Motor neuron (in vitro differentiated cells): ENCODE data around the gene OMP. TPM values are rescaled to one million over a fixed set of nuclear protein-coding genes. Genes with fewer than 3 reads are reported as not detected.

Experiments
- ATAC-seq, 8 experiments: fragments of 200-7000 bp; cut with Tn5 transposase; replicated peaks in 6 of 8; 2 replicates each; pipeline ENCODE4 v1.8.0; 2021; ENCODE audit warnings: mild to moderate bottlenecking in 8 of 8, moderate library complexity in 8 of 8
- H3K27ac ChIP-seq, 2 donors: fragments of 250-450 bp; sonication (Bioruptor Pico); 2 replicates each; pipeline ENCODE4 v1.9.0; 2021; ENCODE audit warnings: antibody characterized with exemption in 2 of 2, mild to moderate bottlenecking in 2 of 2, moderate library complexity in 1 of 2
- H3K4me1 ChIP-seq, 2 donors: fragments of 250-450 bp; sonication (Bioruptor Pico); replicated peaks in 1 of 2; 2 replicates each; pipeline ENCODE4 v1.6.1; 2021; ENCODE audit warnings: antibody characterized with exemption in 2 of 2, mild to moderate bottlenecking in 2 of 2, moderate library complexity in 1 of 2
- H3K4me3 ChIP-seq, 5 donors: fragments of 250-450 bp; sonication (Bioruptor Pico); 2 replicates each; pipeline ENCODE4 v1.9.0; 2021; ENCODE audit warnings: antibody characterized with exemption in 5 of 5, mild to moderate bottlenecking in 5 of 5, moderate library complexity in 4 of 5
- WGBS, 10 experiments: fragments of 450-650 bp; shearing (Covaris generic); methylation state at CpG; one replicate each; pipeline ENCODE4 v1.0.0; 2022; 5-methylcytosine and 5-hydroxymethylcytosine counted together
- in situ Hi-C, 9 experiments: fragments of 400-800 bp; cut with MboI; loops; one replicate each; pipeline ENCODE4 v1.15.0; 2021; ENCODE audit warnings: low sequenced_read_pairs in 9 of 9, low pct_unique_long_range_greater_than_20kb in 2 of 9; ENCODE audit not compliant: unreplicated experiment in 9 of 9
- total RNA-seq, 8 experiments: library from RNA; unstranded; fragments of 300-600 nt; gene quantifications; 2 replicates each; pipeline versions ENCODE4 v1.2.3 to v1.2.4, GENCODE V29; 2022

OMP gene
- total RNA-seq, 8 experiments from 2014 or later = 2.6 to 13.7 (median 11.0) TPM; not detected in 5

DNA sequence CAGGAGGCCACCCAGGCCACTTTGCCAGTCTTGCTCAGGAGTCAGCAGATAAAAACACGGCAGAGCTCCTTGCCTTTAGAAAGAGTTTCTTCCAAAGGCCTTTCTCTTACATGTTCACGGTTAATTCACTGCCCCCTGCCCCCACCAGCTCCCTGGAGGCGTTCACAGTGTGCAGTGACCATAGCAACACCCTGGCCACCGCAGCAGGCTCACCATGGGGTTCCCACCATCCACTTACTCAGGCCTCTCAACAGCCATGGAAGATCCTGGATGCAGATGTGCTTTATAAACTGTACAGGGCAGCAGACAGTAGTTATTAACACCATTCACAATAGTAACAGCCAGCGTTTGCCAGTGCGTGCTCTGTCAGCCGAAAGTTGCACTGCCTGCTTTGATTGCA is 14.9 kb downstream of the OMP start:
- Histone ChIP-seq H3K4me3 (no peak overlapping the region), H3K27ac (no peak overlapping the region), H3K4me1 (peaks cover 5 to 11% of the 10 kb centered on the region in 2 donors)
- WGBS, 10 experiments = 40 to 50% (median 45%) methylated on average over 2 to 6 of the region's 7 CpGs; no CpG with 5 or more reads in 7 of the 10 experiments
- ATAC-seq = peak in 5 of 8 experiments; percentile 57 to 88 (median 60)
- in situ Hi-C loops = no loop called here

DNA sequence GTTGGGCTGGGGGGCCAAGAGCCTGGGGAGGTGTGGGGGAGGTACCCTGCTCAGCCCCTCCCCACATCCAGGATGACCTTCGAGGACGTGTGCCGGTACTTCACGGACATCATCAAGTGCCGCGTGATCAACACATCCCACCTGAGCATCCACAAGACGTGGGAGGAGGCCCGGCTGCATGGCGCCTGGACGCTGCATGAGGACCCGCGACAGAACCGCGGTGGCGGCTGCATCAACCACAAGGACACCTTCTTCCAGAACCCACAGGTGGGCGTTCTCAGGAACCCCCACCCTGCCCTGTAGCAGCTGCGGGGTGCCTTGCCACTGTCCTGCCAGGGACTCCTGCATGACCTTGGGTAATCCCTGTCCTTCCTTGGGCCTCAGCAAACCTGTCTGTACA is 15.4 kb downstream of the OMP start:
- no CpG with 5 or more reads among the region's 17 CpGs for WGBS, 10 experiments
- Histone ChIP-seq H3K27ac (no peak overlapping the region), H3K4me1 (peaks cover 5 to 11% of the 10 kb centered on the region in 2 donors), H3K4me3 (no peak overlapping the region)
- in situ Hi-C loops = no loop called here
- no peak for ATAC-seq

DNA sequence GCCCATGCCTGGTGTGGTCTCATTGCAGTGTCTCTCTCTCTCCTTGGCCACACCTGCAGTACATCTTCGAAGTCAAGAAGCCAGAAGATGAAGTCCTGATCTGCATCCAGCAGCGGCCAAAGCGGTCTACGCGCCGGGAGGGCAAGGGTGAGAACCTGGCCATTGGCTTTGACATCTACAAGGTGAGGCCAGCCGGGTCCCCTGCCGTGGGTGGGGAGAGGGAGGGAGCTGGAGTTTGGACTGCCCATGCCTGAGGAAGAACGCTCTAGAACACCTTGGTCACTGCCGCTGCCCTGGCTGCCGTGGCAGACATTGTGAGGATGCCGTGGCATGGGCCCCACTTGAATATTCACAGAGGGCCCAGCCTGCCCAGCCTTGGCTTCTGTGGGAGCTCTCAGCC is 16.3 kb downstream of the OMP start:
- in situ Hi-C loops = no loop called here
- no peak for ATAC-seq
- 90 to 100% methylated on average over 5 to 7 of the region's 12 CpGs; no CpG with 5 or more reads in 8 of the 10 experiments for WGBS, 10 experiments
- Histone ChIP-seq H3K4me3 (no peak overlapping the region), H3K27ac (no peak overlapping the region), H3K4me1 (peaks cover 5 to 11% of the 10 kb centered on the region in 2 donors)

DNA sequence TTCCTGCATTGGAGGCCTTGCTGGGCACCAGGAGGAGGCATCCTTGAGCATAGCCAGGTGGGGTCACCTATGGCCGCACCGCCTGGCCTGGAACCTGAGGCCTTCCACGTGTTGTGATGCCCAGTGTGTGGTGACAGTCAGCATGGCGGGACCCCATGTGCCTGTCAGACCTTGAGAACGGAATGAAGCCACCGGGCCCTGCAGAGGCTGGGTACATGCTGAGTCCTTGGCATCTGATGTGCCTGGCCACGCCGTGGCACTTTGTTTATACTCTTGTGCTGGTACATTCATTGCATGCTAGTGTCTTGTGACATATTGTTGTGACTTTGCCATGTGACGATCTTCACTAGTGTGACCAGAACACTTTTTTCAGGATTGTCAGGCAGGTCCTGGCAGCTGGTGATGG is 16.9 kb downstream of the OMP start:
- no peak overlapping the region for H3K27ac ChIP-seq
- in situ Hi-C loops = no loop called here
- peaks cover 5 to 11% of the 10 kb centered on the region in 2 donors for H3K4me1 ChIP-seq
- H3K4me3 ChIP-seq = no peak overlapping the region
- WGBS, 10 experiments = 96 to 100% (median 100%) methylated on average over 1 to 5 of the region's 9 CpGs; no CpG with 5 or more reads in 5 of the 10 experiments
- ATAC-seq = no peak

DNA sequence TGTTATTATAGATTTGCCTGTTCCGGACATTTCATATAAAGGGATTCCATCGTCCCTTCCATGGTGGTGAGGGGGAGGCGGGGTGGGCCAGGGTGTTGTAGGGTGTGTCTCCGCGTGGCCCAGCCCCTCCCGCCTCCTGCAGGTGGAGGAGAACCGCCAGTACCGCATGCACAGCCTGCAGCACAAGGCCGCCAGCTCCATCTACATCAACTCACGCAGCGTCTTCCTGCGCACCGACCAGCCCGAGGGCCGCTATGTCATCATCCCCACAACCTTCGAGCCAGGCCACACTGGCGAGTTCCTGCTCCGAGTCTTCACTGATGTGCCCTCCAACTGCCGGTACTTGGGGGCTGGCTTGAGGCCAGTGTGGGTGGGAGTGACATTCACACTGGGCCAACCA is 17.9 kb downstream of the OMP start:
- peaks cover 5 to 11% of the 10 kb centered on the region in 2 donors for H3K4me1 ChIP-seq
- WGBS, 10 experiments = 40 to 100% (median 90%) methylated on average over 1 to 3 of the region's 19 CpGs; no CpG with 5 or more reads in 6 of the 10 experiments
- no peak overlapping the region for H3K27ac ChIP-seq
- no peak overlapping the region for H3K4me3 ChIP-seq
- no peak for ATAC-seq
- in situ Hi-C loops = no loop called here

DNA sequence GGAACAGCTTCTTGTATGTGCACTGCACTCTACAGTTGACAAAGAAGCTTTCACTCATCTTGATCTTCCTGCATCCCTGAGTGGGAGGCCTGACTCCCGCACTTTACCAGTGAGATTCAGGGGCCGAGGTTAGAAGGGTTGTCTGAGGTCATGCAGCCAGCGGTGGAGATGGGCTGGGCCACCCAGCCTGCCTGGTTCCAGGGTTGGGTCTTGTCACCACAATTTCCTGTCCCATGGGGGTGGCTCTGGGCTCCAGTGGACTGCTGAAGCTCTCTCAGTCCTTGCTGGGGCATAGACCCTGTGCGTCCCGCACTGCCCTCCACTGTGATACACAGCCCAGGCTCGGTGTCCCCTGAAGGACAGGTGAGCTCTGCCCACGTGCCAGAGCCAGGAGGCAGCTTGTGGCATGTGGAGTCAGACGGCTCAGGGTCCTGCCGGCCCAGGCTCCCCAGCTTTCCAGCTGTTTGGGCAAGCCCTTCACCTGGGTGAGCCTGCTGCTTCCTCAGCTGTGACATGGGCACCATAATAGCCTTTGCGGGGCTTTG is 18.5 kb downstream of the OMP start:
- no peak for ATAC-seq
- in situ Hi-C loops = no loop called here
- Histone ChIP-seq H3K4me1 (peaks cover 5 to 12% of the 10 kb centered on the region in 2 donors), H3K4me3 (no peak overlapping the region), H3K27ac (no peak overlapping the region)
- WGBS, 10 experiments = 69 to 100% (median 90%) methylated on average over 1 to 5 of the region's 10 CpGs; no CpG with 5 or more reads in 4 of the 10 experiments

DNA sequence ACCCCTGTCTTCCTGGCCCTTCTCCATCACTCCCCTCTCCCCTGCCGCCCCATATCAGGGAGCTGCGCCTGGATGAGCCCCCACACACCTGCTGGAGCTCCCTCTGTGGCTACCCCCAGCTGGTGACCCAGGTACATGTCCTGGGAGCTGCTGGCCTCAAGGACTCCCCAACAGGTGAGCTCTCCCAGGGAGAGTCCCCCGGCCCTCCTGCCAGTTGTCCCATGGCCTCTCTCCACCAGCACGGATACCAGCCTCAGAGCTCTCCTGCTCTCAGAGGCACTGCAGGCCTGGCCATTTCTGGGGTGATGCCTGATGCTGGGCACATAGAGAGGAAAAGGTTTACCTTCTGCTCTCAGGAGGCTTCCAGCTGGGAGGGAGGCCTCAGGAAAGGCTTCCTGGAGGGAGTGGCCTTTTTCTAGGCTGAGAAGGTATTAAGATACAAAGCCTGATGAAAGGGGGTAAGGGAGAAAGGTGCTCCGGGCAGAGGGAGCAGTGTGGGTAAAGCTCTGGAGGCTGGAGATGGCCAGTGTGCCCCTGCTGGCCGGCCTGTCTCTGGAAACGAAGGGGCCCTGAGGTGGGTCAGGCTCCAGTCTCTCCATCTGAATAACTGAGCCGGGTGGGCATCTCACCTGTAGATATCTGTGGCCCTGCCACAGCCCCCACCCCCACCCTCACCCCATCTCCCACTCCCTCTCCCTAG is 19.4 kb downstream of the OMP start:
- WGBS, 10 experiments = 83 to 100% (median 100%) methylated on average over 1 to 2 of the region's 8 CpGs; no CpG with 5 or more reads in 7 of the 10 experiments
- in situ Hi-C loops = no loop called here
- ATAC-seq = no peak
- no peak overlapping the region for H3K27ac ChIP-seq
- no peak overlapping the region for H3K4me3 ChIP-seq
- peaks cover 6 to 18% of the 10 kb centered on the region in 2 donors for H3K4me1 ChIP-seq

DNA sequence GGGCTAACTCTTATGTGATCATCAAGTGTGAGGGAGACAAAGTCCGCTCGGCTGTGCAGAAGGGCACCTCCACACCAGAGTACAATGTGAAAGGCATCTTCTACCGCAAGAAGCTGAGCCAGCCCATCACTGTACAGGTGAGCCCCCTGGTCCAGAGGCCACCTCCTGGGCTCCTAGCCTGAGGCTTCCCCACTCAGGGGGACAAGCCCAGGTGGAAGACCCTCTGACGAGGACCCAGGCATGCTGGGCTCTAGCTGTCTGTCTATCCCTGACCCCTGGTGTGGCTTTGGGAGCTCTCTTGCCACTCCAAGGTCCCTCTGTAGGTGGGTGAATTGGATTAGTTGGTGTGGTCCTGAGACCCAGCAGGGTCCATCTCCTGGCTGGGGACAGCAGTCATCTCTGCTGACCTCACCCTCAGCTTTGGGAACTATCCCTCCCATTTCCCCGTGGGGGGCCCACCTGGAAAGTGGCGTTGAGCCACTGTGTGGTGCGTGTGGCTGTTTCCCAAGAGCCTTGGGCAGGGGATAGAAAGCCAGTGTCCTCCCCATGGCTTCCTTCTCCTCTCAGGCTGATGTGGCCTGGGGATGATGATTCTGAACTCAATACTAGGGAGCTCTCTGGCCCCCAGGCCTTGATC is 20.1 kb downstream of the OMP start:
- peaks cover 6 to 16% of the 10 kb centered on the region in 2 donors for H3K4me1 ChIP-seq
- no peak overlapping the region for H3K4me3 ChIP-seq
- no peak for ATAC-seq
- WGBS, 10 experiments = 92% methylated on average over 2 of the region's 7 CpGs; no CpG with 5 or more reads in 9 of the 10 experiments
- in situ Hi-C loops = no loop called here
- H3K27ac ChIP-seq = no peak overlapping the region

DNA sequence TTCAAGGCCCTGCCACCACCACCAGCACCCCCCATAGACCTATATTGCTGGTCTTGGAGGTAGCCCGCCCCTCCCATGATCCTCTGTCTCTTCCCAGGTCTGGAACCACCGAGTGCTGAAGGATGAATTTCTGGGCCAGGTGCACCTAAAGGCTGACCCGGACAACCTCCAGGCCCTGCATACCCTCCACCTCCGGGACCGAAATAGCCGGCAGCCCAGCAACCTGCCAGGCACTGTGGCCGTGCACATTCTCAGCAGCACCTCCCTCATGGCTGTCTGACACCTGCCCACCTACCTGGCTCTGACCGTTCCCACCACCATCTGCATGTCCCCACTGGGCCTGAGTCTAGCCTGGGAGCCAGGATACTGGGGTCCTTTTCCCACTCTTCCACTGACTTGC is 21.0 kb downstream of the OMP start:
- Histone ChIP-seq H3K4me1 (peaks cover 13 to 22% of the 10 kb centered on the region in 2 donors), H3K27ac (no peak overlapping the region), H3K4me3 (no peak overlapping the region)
- 87 to 100% methylated on average over 1 to 3 of the region's 8 CpGs; no CpG with 5 or more reads in 8 of the 10 experiments for WGBS, 10 experiments
- ATAC-seq = no peak
- in situ Hi-C loops = no loop called here

DNA sequence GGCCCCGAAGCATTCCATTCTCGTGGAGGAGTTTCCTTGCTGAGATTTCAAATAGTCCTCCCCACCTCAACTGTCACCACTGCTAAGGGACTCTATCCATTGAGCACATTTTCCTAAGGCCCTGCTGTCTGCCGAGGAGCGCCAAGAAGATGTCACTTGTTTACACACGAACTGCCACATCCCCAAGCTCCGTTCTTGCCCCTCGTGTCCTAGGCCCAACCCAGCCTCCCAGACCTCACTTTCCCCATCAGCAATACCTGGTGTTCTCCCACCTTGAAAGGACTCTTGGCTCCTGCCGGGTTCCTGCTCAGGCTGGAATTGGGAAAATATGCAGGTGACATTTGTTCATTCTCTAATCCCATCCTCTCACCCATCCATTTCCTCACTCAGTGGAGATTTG is 21.4 kb downstream of the OMP start:
- ATAC-seq = no peak
- Histone ChIP-seq H3K4me3 (no peak overlapping the region), H3K4me1 (peaks cover 14 to 23% of the 10 kb centered on the region in 2 donors), H3K27ac (no peak overlapping the region)
- WGBS, 10 experiments = 61 to 100% (median 92%) methylated on average over 1 to 7 of the region's 8 CpGs; no CpG with 5 or more reads in 4 of the 10 experiments
- in situ Hi-C loops = no loop called here

DNA sequence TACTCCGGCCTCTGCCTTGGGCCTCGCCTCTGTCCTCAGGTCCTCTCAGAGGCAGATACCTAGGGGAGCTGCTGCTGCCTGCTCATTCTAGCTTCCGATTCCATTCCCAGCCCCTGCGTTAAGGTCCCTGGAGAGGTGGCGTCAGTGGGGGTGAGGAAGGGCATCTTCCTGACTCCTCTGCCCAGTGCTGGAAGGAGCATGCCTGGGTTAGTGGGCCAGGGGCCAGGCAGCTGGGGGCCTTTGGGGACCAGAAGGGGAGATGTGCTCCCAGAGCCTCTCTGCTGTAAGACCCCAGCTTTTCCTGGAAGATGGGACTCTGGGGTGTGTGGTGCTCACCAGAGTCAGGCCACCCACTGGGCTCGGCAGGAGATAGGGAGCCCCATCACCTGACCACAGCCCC is 21.8 kb downstream of the OMP start:
- H3K4me1 ChIP-seq = peaks cover 14 to 23% of the 10 kb centered on the region in 2 donors
- no peak overlapping the region for H3K4me3 ChIP-seq
- in situ Hi-C loops = no loop called here
- no peak overlapping the region for H3K27ac ChIP-seq
- WGBS, 10 experiments = 80 to 100% (median 94%) methylated on average over 1 to 3 of the region's 6 CpGs; no CpG with 5 or more reads in 4 of the 10 experiments
- ATAC-seq = no peak

DNA sequence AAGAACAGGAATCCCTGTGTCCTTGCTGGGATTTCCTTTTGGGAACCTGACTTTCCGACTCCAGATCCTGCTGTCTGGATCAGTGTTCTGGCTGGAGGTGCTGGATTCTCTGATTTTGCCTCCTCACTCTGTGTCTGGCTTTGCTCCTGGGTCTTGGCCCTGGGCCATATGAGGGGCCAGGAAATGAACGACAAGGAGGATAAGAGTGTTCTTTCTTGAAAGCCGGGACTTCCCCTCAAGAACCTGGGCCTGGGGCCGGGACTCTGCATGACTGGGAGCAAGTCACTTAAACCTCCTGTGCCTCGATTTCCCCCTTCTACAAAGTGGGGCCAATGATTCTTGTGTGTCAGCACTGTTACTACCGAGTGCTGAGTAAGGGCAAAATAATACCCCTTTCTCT is 22.6 kb downstream of the OMP start:
- ATAC-seq = no peak
- H3K4me3 ChIP-seq = no peak overlapping the region
- in situ Hi-C loops = no loop called here
- H3K4me1 ChIP-seq = peaks cover 14 to 23% of the 10 kb centered on the region in 2 donors
- no peak overlapping the region for H3K27ac ChIP-seq
- WGBS, 10 experiments = 18 to 92% (median 77%) methylated on average over 1 to 4 of the region's 6 CpGs; no CpG with 5 or more reads in 4 of the 10 experiments

DNA sequence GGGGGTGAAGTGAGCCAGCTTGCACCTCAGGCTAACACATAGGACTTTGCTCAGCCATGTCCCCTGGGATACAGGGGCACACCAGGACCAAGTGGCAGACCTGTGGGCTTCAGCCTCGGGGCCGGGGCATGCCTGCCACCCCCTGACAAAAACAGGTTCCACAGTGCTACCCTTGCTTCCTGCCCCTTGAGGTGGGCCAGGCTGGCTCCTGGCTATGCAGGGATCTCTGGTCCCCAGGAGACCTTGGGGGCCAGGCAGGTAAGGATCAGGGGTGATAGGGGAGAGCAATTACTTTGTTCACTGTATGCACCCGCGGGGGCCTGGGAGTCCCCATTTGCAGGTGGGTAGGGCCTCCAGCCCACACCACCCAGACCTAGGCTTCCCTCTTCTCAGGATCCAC is 23.1 kb downstream of the OMP start:
- ATAC-seq = no peak
- Histone ChIP-seq H3K4me1 (peaks cover 14 to 23% of the 10 kb centered on the region in 2 donors), H3K27ac (no peak overlapping the region), H3K4me3 (no peak overlapping the region)
- no CpG with 5 or more reads among the region's 4 CpGs for WGBS, 10 experiments
- in situ Hi-C loops = no loop called here
